GM18873 (cell line): Measurements from ENCODE around the gene PTTG1IP.
"Not testable (repeated sequence)": the region's sequence is repeated elsewhere in the genome, so short reads cannot be mapped to it uniquely, and the experiment has no call there.

Experiments used
- ATAC-seq: cut with Tn5 transposase; IDR thresholded peaks from one replicate; pipeline ENCODE4 v1.9.1; 2021; ENCODE audit warnings: mild to moderate bottlenecking, moderate library complexity, moderate number of reproducible peaks; ENCODE audit not compliant: unreplicated experiment, low FRiP score

PTTG1IP gene

GRCh38 chr21:44886113-44887075 lies 12.9 kb upstream of the PTTG1IP start:
- no peak for ATAC-seq

GRCh38 chr21:44885615-44886014 lies 12.1 kb upstream of the PTTG1IP start:
- no peak for ATAC-seq

- ATAC-seq, result no peak
Measured at GRCh38 chr21:44884097-44884496, 10.6 kb upstream of the PTTG1IP start.

GRCh38 chr21:44883250-44883649 lies 9.8 kb upstream of the PTTG1IP start:
- no peak for ATAC-seq

GRCh38 chr21:44881198-44881872 lies 7.8 kb upstream of the PTTG1IP start:
- ATAC-seq, result no peak

- ATAC-seq, result no peak
Measured at GRCh38 chr21:44880405-44881197, 7.1 kb upstream of the PTTG1IP start.

- ATAC-seq, result not testable (repeated sequence)
Measured at GRCh38 chr21:44879238-44879637, 5.7 kb upstream of the PTTG1IP start.

- ATAC-seq, result no peak
Measured at GRCh38 chr21:44878053-44878982, 4.8 kb upstream of the PTTG1IP start.

- ATAC-seq, result no peak
Measured at GRCh38 chr21:44876849-44877575, 3.5 kb upstream of the PTTG1IP start.

- no peak for ATAC-seq
Measured at GRCh38 chr21:44875316-44875700, 1.8 kb upstream of the PTTG1IP start.

GRCh38 chr21:44874497-44875315 lies 1.2 kb upstream of the PTTG1IP start:
- no peak for ATAC-seq

- ATAC-seq, result no peak
Measured at GRCh38 chr21:44874240-44874496, 678 bp upstream of the PTTG1IP start.

- ATAC-seq, result no peak
Measured at GRCh38 chr21:44872649-44873355, 688 bp downstream of the PTTG1IP start.

- no peak for ATAC-seq
Measured at GRCh38 chr21:44872323-44872648, 1.2 kb downstream of the PTTG1IP start.

GRCh38 chr21:44871576-44872269 lies 1.8 kb downstream of the PTTG1IP start:
- ATAC-seq, result no peak

- no peak for ATAC-seq
Measured at GRCh38 chr21:44870748-44871495, 2.6 kb downstream of the PTTG1IP start.
